GM19467 (cell line): ENCODE data around the gene COL18A1.

ENCODE experiments used
- ATAC-seq: cut with Tn5 transposase; IDR thresholded peaks from one replicate; pipeline ENCODE4 v1.9.1; 2021; ENCODE audit warnings: mild to moderate bottlenecking, moderate library complexity; ENCODE audit not compliant: unreplicated experiment

The COL18A1 gene

DNA sequence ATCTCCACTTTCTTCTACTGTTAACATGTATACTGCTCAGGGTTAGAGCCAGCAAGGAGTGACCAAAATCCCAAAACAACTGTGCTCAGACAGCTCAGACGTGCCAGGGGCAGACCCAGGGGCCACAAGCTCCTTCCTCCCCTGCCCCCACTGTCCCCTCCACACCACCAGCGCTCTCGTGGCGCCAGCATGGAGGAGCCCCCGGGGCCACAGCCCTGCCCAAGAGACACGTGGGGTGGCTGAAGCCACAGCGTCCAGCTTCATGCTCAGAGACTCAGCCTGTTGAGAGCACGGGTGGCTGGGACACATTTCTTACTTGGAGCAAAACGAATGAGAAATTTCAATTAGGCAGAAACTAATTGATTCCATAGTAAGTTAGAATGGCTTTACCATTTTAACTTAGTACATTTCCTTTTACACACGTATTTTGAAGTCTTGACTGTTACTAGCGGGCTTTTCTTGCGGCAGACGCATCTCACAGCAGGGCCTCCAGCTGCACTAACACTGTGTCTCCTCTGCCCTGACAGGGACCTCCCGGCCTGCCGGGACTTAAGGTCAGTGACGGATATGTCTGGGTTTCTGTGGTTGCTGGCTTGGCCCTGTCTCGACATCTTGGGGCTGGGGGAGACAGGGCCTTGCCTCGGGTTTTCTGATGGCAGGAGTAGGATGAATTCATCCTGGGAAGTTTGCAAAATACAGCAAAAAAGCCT lies 83.1 kb downstream of the COL18A1 start:
- ATAC-seq: no peak

- no peak for ATAC-seq
Observed at GRCh38 chr21:45488931-45489721, 84.2 kb downstream of the COL18A1 start.

DNA sequence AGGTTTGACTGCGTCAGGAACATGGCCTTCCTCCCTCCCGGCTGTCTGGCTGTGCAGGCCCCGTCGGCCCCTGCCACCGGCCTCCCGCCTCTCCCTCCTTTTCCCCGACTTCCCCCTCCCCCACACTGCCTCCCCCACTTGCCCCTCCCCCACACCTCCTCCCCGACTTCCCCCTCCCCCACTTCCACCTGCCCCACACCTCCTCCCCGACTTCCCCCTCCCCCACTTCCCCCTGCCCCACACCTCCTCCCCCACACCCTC lies 84.7 kb downstream of the COL18A1 start:
- ATAC-seq: no peak

DNA sequence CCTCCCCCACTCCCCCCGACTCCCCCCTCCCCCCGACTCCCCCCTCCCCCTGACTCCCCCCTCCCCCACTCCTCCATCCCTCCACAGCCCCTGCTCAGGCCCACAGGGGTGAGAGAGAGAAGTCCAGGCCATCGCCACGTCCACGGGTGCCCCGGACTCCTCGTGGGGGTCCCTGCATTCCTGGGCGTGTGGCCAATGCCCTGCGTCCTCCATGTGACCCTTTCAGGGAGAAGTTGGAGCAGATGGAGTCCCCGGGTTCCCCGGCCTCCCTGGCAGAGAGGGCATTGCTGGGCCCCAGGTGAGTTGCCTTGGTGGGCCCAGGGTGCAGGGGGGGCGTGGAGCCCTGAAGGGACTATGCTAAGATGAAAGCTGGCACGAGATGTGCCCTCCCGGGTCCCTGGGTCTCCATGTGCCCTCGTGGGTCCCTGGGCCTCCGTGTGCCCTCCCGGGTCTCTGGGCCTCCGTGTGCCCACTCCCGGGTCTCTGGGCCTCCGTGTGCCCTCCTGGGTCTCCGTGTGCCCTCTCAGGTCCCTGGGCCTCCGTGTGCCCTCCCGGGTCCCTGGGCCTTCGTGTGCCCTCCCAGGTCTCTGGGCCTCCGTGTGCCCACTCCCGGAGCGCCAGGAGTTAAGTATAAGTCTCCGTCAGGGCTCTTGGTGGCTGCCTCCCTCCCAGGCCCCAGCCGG lies 85.2 kb downstream of the COL18A1 start:
- no peak for ATAC-seq

- ATAC-seq: no peak
Observed at GRCh38 chr21:45491056-45491455, 86.1 kb downstream of the COL18A1 start.

DNA sequence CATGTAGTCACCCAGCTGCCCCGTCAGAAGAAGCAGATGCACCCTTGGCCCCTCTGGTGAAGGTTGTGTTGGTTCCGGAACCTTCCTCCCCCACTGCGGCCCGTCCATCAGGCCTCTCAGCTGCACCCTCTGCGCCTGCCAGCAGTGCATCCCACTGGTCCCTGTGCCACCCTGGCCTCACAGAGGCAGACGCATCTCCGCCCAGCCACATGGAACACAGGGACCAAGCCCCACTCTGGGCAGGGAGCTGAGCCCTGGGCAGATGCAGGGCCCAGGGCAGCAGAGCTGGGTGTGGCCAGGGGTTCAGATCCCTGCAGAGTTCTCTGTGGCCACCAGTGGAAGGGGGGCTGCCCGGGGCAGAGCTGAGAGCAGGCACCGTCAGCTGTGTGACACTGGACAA lies 86.7 kb downstream of the COL18A1 start:
- ATAC-seq: no peak

- no peak for ATAC-seq
Observed at GRCh38 chr21:45492765-45493164, 87.8 kb downstream of the COL18A1 start.

DNA sequence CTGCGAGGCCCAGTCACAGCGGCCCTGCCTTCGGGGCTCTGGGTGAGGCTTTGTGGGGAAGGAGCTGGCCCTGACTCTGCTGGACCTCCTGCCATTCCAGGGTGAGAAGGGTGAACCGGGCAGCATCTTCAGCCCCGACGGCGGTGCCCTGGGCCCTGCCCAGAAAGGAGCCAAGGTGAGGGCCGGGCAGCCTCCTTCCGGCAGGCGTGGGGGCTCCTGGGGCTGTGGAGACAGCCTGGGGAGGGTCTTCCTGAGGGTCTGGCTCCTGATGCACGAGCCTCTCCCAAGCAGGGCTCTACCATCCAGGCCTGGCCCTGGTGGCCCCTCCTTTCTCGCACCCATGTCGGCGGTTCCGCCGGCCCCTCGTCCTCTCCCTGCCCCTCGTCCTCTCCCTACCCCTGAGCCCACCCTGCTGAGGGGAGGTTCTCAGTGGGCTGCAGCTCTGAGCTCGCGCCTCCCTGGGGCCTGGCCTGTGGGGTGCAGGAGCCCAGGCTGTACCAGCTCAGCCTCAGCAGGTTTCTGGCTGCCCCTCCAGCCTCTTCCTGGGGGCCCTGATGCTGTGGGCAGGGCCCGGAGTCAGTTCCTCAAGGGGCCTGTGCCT lies 88.5 kb downstream of the COL18A1 start:
- ATAC-seq: no peak

DNA sequence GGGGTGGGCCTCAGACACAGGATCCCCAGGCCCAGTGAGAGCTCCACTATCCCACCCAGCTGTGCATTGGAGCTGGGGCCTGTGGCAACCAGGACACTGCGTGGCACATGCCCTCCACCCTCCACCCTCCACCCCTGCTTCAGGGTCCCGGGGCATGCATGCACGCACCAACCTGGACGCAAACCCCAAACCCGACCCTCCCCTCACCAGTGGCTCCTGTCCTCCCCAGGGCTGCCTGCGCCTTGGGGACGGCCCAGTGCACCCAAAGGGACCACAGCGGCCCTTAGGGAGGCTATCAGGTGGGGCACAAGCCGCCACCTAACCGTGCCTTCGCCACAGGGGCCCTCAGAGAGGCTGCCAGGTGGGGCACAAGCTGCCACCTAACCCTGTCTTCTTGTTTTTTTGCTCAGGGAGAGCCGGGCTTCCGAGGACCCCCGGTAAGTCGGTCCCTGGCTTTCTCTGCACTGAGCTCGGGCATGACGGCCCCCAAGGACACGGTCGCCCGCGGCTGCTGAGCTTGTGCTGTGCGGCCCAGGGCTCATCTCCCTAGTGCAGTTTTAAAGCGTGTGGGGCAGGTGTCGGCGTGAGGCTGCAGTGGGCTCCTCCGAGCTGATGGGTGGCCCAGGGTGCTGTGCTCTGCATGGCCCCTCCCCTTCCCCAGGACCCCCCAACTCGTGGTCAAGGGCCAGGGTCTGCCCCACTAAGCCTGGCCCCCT lies 89.3 kb downstream of the COL18A1 start:
- no peak for ATAC-seq

DNA sequence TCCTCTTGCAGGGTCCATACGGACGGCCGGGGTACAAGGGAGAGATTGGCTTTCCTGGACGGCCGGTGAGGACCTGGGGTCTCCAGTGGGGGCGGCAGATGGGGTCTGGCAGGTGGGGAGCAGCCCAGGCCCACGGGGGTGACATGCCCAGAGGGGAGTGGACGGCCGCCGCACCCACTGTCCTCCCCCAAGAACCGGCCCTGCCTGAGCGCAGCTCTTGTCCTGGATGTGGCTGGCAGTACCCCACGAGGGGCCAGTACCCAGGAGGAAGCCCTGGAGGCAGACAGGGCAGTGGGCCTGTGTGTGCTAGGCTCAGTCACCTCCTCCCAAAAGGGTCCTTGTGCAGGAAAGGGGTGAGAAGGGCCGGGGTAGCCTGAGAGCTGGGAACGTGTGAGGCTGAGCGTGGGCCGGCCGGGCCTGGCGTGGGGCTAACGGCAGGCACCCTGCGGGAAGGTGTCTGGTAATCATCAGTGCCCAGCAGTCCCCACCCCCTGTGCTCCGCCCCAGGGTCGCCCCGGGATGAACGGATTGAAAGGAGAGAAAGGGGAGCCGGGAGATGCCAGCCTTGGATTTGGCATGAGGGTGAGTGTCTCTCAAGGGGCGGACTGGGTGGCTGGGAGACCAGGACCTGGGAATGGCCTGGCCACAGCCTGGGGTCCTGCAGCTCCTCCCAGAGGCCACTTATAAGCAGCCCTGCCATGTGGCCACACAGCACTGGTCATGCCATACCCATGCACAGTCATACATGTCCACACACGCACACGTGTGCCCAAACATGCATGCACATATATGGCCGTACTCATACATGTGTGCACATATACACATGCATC lies 90.1 kb downstream of the COL18A1 start:
- ATAC-seq: no peak

DNA sequence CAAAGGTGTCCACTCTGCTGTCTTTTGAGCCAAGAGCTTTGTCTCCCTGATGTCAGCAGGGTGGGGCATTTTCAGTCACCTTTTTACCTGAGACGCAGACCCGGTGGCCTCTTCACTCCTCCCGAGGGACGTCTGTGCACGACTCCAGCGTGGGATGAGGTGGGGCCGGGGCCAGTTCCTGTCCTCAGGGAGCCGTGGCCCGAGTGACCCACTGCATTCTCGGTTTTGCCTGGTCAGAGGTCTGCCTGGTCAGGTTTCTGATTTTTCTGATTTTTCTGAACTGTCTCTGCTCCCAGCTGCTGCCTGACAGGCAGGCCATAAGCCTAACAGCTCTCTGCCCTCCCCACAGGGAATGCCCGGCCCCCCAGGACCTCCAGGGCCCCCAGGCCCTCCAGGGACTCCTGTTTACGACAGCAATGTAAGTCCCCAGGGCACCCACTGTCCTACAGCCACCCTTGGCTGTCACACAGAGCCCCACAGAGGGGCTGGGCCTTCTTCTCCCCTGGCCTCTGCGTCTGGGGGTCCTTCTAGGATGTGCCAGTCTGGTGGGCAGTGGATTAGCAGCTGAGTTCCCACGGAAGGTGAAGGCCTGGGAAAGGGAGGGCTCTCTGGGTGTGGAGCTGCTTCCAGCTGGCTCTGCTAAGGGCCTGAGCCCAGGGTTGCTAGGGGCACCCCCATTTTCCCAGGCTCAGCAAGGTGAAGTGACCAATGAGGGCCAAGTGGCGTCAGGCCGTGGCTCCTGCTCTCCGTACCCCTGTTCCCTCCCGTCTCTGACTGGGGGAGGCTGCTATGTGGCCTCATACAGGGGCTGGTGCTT lies 91.4 kb downstream of the COL18A1 start:
- ATAC-seq: no peak

GRCh38 chr21:45496968-45497845 lies 92.2 kb downstream of the COL18A1 start:
- ATAC-seq: no peak

GRCh38 chr21:45497846-45498645 lies 93.1 kb downstream of the COL18A1 start:
- no peak for ATAC-seq

- no peak for ATAC-seq
Observed at GRCh38 chr21:45498646-45499000, 93.7 kb downstream of the COL18A1 start.

- ATAC-seq: no peak
Observed at GRCh38 chr21:45499201-45499750, 94.3 kb downstream of the COL18A1 start.

GRCh38 chr21:45499970-45500577 lies 95.1 kb downstream of the COL18A1 start:
- ATAC-seq: no peak
